H1 (cell line): Measurements from ENCODE around the gene ST3GAL2. TPM values are rescaled to one million over a fixed set of nuclear protein-coding genes. Genes with fewer than 3 reads are reported as not detected.

Experiments
- CTCF ChIA-PET: fragments of 300-600 bp; sonication (Branson Sonifier 250); formaldehyde crosslinking; loops from one replicate; lab custom pipeline; 2021; ENCODE audit not compliant: partially characterized antibody; lab: Charles Lee
- POLR2A ChIA-PET: fragments of 300-600 bp; sonication (Branson Sonifier 250); formaldehyde crosslinking; loops from one replicate; lab custom pipeline; 2021; ENCODE audit warnings: inconsistent platforms; ENCODE audit not compliant: partially characterized antibody; lab: Charles Lee
- DNase-seq, 2 experiments: peaks; one replicate each; pipeline versions ENCODE4 v3.0.0 to v3.0.0-alpha.2; 2010 to 2022; ENCODE audit warnings: low spot score in 2 of 2, low read depth in 1 of 2, mixed read lengths in 1 of 2
- FAIRE-seq: peaks from 2 replicates; lab custom pipeline; 2011; peaks lifted over from hg19 to GRCh38; lab: Jason Lieb, UNC
- H2AFZ ChIP-seq: 2 replicates; pipeline ENCODE4 v1.8.1; 2012; ENCODE audit warnings: low read length, inconsistent platforms
- H2AK5ac ChIP-seq: 2 replicates; pipeline ENCODE4 v1.6.1; 2013; ENCODE audit warnings: low read depth, low read length
- H2BK120ac ChIP-seq: replicated peaks from 2 replicates; pipeline ENCODE3; 2013; ENCODE audit warnings: low read depth, low read length, inconsistent platforms
- H2BK12ac ChIP-seq: 2 replicates; pipeline ENCODE4 v1.6.1; 2013; ENCODE audit warnings: low read depth, low read length
- H2BK15ac ChIP-seq: 2 replicates; pipeline ENCODE4 v1.6.1; 2013; ENCODE audit warnings: low read length
- H2BK20ac ChIP-seq: 2 replicates; pipeline ENCODE4 v1.6.1; 2013; ENCODE audit warnings: low read length
- H2BK5ac ChIP-seq: 2 replicates; pipeline ENCODE4 v1.6.1; 2013; ENCODE audit warnings: low read depth, low read length
- H3K14ac ChIP-seq: 2 replicates; pipeline ENCODE4 v1.6.1; 2013; ENCODE audit warnings: inconsistent platforms; ENCODE audit not compliant: insufficient read length
- H3K18ac ChIP-seq: 2 replicates; pipeline ENCODE4 v1.6.1; 2013; ENCODE audit warnings: low read length; ENCODE audit errors: extremely low read depth
- H3K23ac ChIP-seq: 2 replicates; pipeline ENCODE4 v1.6.1; 2013; ENCODE audit warnings: inconsistent platforms; ENCODE audit not compliant: insufficient read length
- H3K23me2 ChIP-seq: 2 replicates; pipeline ENCODE4 v1.6.1; 2013; ENCODE audit warnings: low read depth, low read length
- H3K27ac ChIP-seq: 2 replicates; pipeline ENCODE4 v1.6.1; 2011; ENCODE audit warnings: low read depth, low read length, inconsistent platforms
- H3K27me3 ChIP-seq, 4 experiments: replicated peaks in 1 of 4; 1 replicate in 1 of 4; 2 replicates in 3 of 4; pipeline versions ENCODE4 v1.6.1 to v1.8.1; 2011 to 2013; ENCODE audit warnings: low read length in 3 of 4, mild to moderate bottlenecking in 3 of 4, inconsistent platforms in 2 of 4, mixed read lengths in 2 of 4, moderate library complexity in 1 of 4; ENCODE audit not compliant: control insufficient read depth in 3 of 4, insufficient read depth in 3 of 4; ENCODE audit errors: extremely low read depth in 1 of 4
- H3K36me3 ChIP-seq, 4 experiments: 2 replicates each; pipeline versions ENCODE4 v1.6.1 to v1.8.1; 2011 to 2013; ENCODE audit warnings: mild to moderate bottlenecking in 4 of 4, low read length in 3 of 4, moderate library complexity in 2 of 4, control low read depth in 1 of 4, inconsistent platforms in 1 of 4; ENCODE audit not compliant: insufficient read depth in 4 of 4, control insufficient read depth in 2 of 4
- H3K4ac ChIP-seq: replicated peaks from 2 replicates; pipeline ENCODE3; 2013; ENCODE audit warnings: low read length, low read depth, mixed read lengths, inconsistent platforms; ENCODE audit not compliant: insufficient read length
- H3K4me1 ChIP-seq, 4 experiments: replicated peaks in 1 of 4; 1 replicate in 1 of 4; 2 replicates in 3 of 4; pipeline versions ENCODE4 v1.6.1 to v1.8.1; 2011 to 2013; ENCODE audit warnings: low read length in 3 of 4, inconsistent platforms in 2 of 4, mixed read lengths in 1 of 4; ENCODE audit not compliant: insufficient read depth in 4 of 4, control insufficient read depth in 3 of 4
- H3K4me2 ChIP-seq, 2 experiments: 2 replicates each; pipeline versions ENCODE4 v1.6.1 to v1.8.1; 2011 to 2013; ENCODE audit warnings: low read depth in 2 of 2, low read length in 2 of 2, control low read depth in 1 of 2, inconsistent platforms in 1 of 2, mild to moderate bottlenecking in 1 of 2; ENCODE audit not compliant: insufficient read depth in 1 of 2
- H3K4me3 ChIP-seq, 4 experiments: fragments of 200-600, 300-600 bp in 1 of 4; sonication (generic), shearing (Covaris generic), sonication (Bioruptor Twin) in 1 of 4; 2 replicates each; pipeline versions ENCODE4 v1.5.1 to v1.8.1; 2011 to 2016; ENCODE audit warnings: low read length in 4 of 4, low read depth in 3 of 4, control low read depth in 2 of 4, inconsistent platforms in 2 of 4, mild to moderate bottlenecking in 2 of 4, mixed read lengths in 1 of 4, moderate library complexity in 1 of 4; ENCODE audit not compliant: insufficient read depth in 2 of 4; ENCODE audit errors: extremely low read depth in 1 of 4
- H3K56ac ChIP-seq: replicated peaks from 2 replicates; pipeline ENCODE3; 2013; ENCODE audit warnings: low read depth, mild to moderate bottlenecking, mixed read lengths, low read length, inconsistent platforms; ENCODE audit not compliant: insufficient read length
- H3K79me1 ChIP-seq: 2 replicates; pipeline ENCODE4 v1.6.1; 2013; ENCODE audit warnings: low read depth, low read length, control low read depth
- H3K79me2 ChIP-seq, 2 experiments: 2 replicates each; pipeline versions ENCODE4 v1.6.1 to v1.8.1; 2012 to 2013; ENCODE audit warnings: low read length in 2 of 2, mild to moderate bottlenecking in 2 of 2, inconsistent platforms in 1 of 2; ENCODE audit not compliant: insufficient read depth in 2 of 2, control insufficient read depth in 1 of 2
- H3K9ac ChIP-seq, 4 experiments: replicated peaks in 1 of 4; 1 replicate in 1 of 4; 2 replicates in 3 of 4; pipeline versions ENCODE4 v1.6.1 to v1.8.1; 2011 to 2013; ENCODE audit warnings: low read depth in 3 of 4, low read length in 3 of 4, control low read depth in 2 of 4, mild to moderate bottlenecking in 2 of 4, moderate library complexity in 2 of 4, inconsistent platforms in 1 of 4; ENCODE audit errors: extremely low read depth in 1 of 4
- H3K9me3 ChIP-seq, 2 experiments: 2 replicates each; pipeline versions ENCODE4 v1.6.1 to v1.8.1; 2012 to 2013; ENCODE audit warnings: mild to moderate bottlenecking in 2 of 2, moderate library complexity in 2 of 2, control low read depth in 1 of 2, inconsistent platforms in 1 of 2, low read depth in 1 of 2, low read length in 1 of 2, mixed read lengths in 1 of 2; ENCODE audit not compliant: insufficient read depth in 2 of 2
- H4K20me1 ChIP-seq, 2 experiments: replicated peaks in 1 of 2; 2 replicates each; pipeline versions ENCODE3 to v1.8.1; 2011 to 2013; ENCODE audit warnings: inconsistent platforms in 2 of 2, low read length in 2 of 2, mild to moderate bottlenecking in 1 of 2; ENCODE audit not compliant: insufficient read depth in 2 of 2, control insufficient read depth in 1 of 2
- H4K5ac ChIP-seq: 2 replicates; pipeline ENCODE4 v1.6.1; 2013; ENCODE audit warnings: low read length, low read depth, mixed read lengths, inconsistent platforms; ENCODE audit not compliant: insufficient read length
- H4K8ac ChIP-seq: 2 replicates; pipeline ENCODE4 v1.8.0; 2013; ENCODE audit warnings: mild to moderate bottlenecking, moderate library complexity, low read length, inconsistent platforms; ENCODE audit not compliant: insufficient read depth; ENCODE audit errors: extremely low read depth
- H4K91ac ChIP-seq: replicated peaks from 2 replicates; pipeline ENCODE3; 2013; ENCODE audit warnings: low read length, mixed read lengths, inconsistent platforms; ENCODE audit not compliant: insufficient read length
- JUND ChIP-seq: IDR thresholded peaks from 2 replicates; pipeline ENCODE4 v1.6.1; 2011; ENCODE audit warnings: mild to moderate bottlenecking, improper control_type of control experiment, low read length
- POLR2A ChIP-seq, 2 experiments: IDR thresholded peaks; 1 replicate in 1 of 2; 2 replicates in 1 of 2; pipeline ENCODE4 v1.6.1; 2011; ENCODE audit warnings: low read depth in 2 of 2, low read length in 2 of 2, mild to moderate bottlenecking in 2 of 2; ENCODE audit errors: control extremely low read depth in 1 of 2
- POLR2AphosphoS5 ChIP-seq: IDR thresholded peaks from 2 replicates; pipeline ENCODE4 v1.6.1; 2011; ENCODE audit warnings: low read depth, low read length
- RNF2 ChIP-seq: fragments of 200-900, 300-1000 bp; sonication (generic); IDR thresholded peaks from 2 replicates; pipeline ENCODE4 v1.7.1; 2016; ENCODE audit warnings: borderline replicate concordance, low read depth, mild to moderate bottlenecking, antibody characterized with exemption, low read length; ENCODE audit not compliant: poor library complexity, severe bottlenecking; ENCODE audit errors: missing control alignments
- SIN3A ChIP-seq, 2 experiments: IDR thresholded peaks in 1 of 2; conservative IDR thresholded peaks in 1 of 2; 2 replicates each; pipeline ENCODE4 v1.6.1; 2011 to 2012; ENCODE audit warnings: low read length in 2 of 2, improper control_type of control experiment in 1 of 2, low read depth in 1 of 2, mild to moderate bottlenecking in 1 of 2
- WGBS, 2 experiments: shearing (Covaris generic) in 1 of 2; methylation state at CpG; one replicate each; pipeline versions ENCODE4 v1.1.6 to v1.1.7; 2013 to 2015; ENCODE audit warnings: low lambda C conversion rate in 2 of 2, mixed read lengths in 2 of 2, inconsistent platforms in 1 of 2, low coverage in 1 of 2, missing lambda C conversion rate in 1 of 2; ENCODE audit not compliant: insufficient replicate concordance in 2 of 2, insufficient coverage in 1 of 2, insufficient read length in 1 of 2; ENCODE audit errors: extremely low coverage in 1 of 2, missing lambda C conversion rate in 1 of 2; 5-methylcytosine and 5-hydroxymethylcytosine counted together
- polyA plus RNA-seq, 7 experiments: library from polyadenylated mRNA; depleted of rRNA in 3 of 7; stranded (reverse) in 5 of 7; unstranded in 2 of 7; fragments of >200 nt in 5 of 7; fragments of 200-250 nt in 2 of 7; gene quantifications; 1 replicate in 5 of 7; 2 replicates in 1 of 7; 4 replicates in 1 of 7; pipeline versions ENCODE4 v1.2.1 to v1.2.3, GENCODE V29; 2011 to 2013; ENCODE audit warnings: missing spikeins in 2 of 7, mixed read lengths in 2 of 7
- total RNA-seq: library from RNA; stranded (reverse); fragmentation: NEBNext Ultra II Directional; extraction: Animal tissue kit (Norgen Biotek cat#: 25700); gene quantifications from 2 replicates; pipeline ENCODE4 v1.2.1, GENCODE V29; 2021

ST3GAL2 gene
- total and polyA plus RNA-seq, 2 of the 8 experiments (the other 6 are each of a cell fraction or from before 2014, with no cell fraction given) = 14.4 to 39.7 TPM

GRCh38 chr16:70378869-70379493, 59.9 kb downstream of the ST3GAL2 start:
- POLR2A ChIA-PET = interaction anchor here (0.5 to 5.1 kb wide), 24 partner anchors 11 to 281 kb away, joined by 3 to 37 read pairs (median 6); partner anchors contain the start of genes AARS1, COG4, DDX19A and DDX19B
- Histone ChIP-seq H4K8ac (no peak overlapping the region), H3K4me3 (peak overlapping the region in 1 of 4 experiments; percentile 94; a peak in 1 of 8 replicates), H3K27ac (no peak overlapping the region), H3K23me2 (peaks cover 12% of the 10 kb centered on the region; the same call in 1 of the 2 replicates), H2BK12ac (no peak overlapping the region), H3K14ac (no peak overlapping the region), H3K4me1 (peaks cover 0 to 3% (median 0%) of the 10 kb centered on the region in 4 experiments; a peak in 2 of 7 replicates), H3K56ac (no peak overlapping the region), H3K27me3 (no peaks in the 10 kb centered on the region), H3K79me2 (peaks cover 0 to 13% of the 10 kb centered on the region in 2 experiments; a peak in 2 of 4 replicates), H2AFZ (no peak overlapping the region), H2BK20ac (no peak overlapping the region), H3K18ac (no peak overlapping the region), H2BK5ac (no peak overlapping the region), H2BK15ac (no peak overlapping the region), H3K36me3 (peaks cover 0 to 23% (median 3%) of the 10 kb centered on the region in 4 experiments; a peak in 5 of 8 replicates), H3K9me3 (no peaks in the 10 kb centered on the region), H4K5ac (no peak overlapping the region), H3K79me1 (no peaks in the 10 kb centered on the region), H2AK5ac (no peak overlapping the region), H4K20me1 (no peaks in the 10 kb centered on the region), H2BK120ac (no peak overlapping the region), H3K4me2 (peak overlapping the region in 1 of 2 experiments; percentile 94; a peak in 1 of 4 replicates), H3K23ac (no peak overlapping the region), H3K4ac (no peak overlapping the region), H3K9ac (no peak overlapping the region), H4K91ac (no peak overlapping the region)
- no peak for TF ChIP-seq SIN3A (conservative IDR thresholded peaks at IDR 0.05 in 1 of 2, IDR thresholded peaks at IDR 0.05 in 1 of 2; ENCODE audit: low read depth in 1 of 2, low read length in 2 of 2)
- peak; percentile 41 to 43; a peak in 2 of 3 replicates for TF ChIP-seq POLR2A (IDR thresholded peaks at IDR 0.05; ENCODE audit: control extremely low read depth in 1 of 2, low read depth in 2 of 2, low read length in 2 of 2)
- TF ChIP-seq JUND = no peak
- TF ChIP-seq RNF2 = no peak
- peak; percentile 64; the same call in 1 of the 2 replicates for TF ChIP-seq POLR2AphosphoS5
- FAIRE-seq = no peak
- CTCF ChIA-PET = interaction anchor here (0.9 to 13.5 kb wide), 5 partner anchors 10 to 94 kb away, joined by 3 to 117 read pairs (median 5); partner anchors contain the start of gene FCSK
- 89% methylated on average over 13 of the region's 13 CpGs; no CpG with 5 or more reads in 1 of the 2 experiments for WGBS, 2 experiments
- DNase-seq = no peak
